BJ (cell line): ENCODE results near the gene TPX2. TPM values are rescaled to one million over a fixed set of nuclear protein-coding genes. Genes with fewer than 3 reads are reported as not detected.

Source experiments
- CTCF ChIA-PET: fragments of 350-600 bp; formaldehyde crosslinking; extraction: SDS; loops from one replicate; lab custom pipeline; 2021; ENCODE audit warnings: antibody characterized with exemption, inconsistent platforms; lab: Yijun Ruan, JAX
- POLR2A ChIA-PET: fragments of 300-600 bp; sonication (Branson Sonifier 250); formaldehyde crosslinking; extraction: SDS; loops from one replicate; lab custom pipeline; 2021; ENCODE audit warnings: antibody characterized with exemption; lab: Charles Lee
- DNase-seq: peaks from one replicate; pipeline ENCODE4 v3.0.0-alpha.2; 2011; ENCODE audit warnings: low read depth
- H3K27me3 ChIP-seq: 2 replicates; pipeline ENCODE4 v1.6.0; 2011; ENCODE audit warnings: low read length; ENCODE audit not compliant: control insufficient read depth, insufficient read depth
- H3K36me3 ChIP-seq: 2 replicates; pipeline ENCODE4 v1.5.1; 2011; ENCODE audit warnings: low read length; ENCODE audit not compliant: control insufficient read depth, insufficient read depth
- H3K4me3 ChIP-seq: 2 replicates; pipeline ENCODE4 v1.5.1; 2011; ENCODE audit warnings: low read depth, mild to moderate bottlenecking, control low read depth, low read length
- polyA plus RNA-seq: library from polyadenylated mRNA; depleted of rRNA; stranded (reverse); fragments of >200 nt; gene quantifications from 2 replicates; pipeline ENCODE4 v1.2.3, GENCODE V29; 2011
- TF ChIP-seq, protein P1 (sequence below): IDR thresholded peaks from 2 replicates; pipeline ENCODE4 v1.5.1; 2011; ENCODE audit warnings: low read depth, mild to moderate bottlenecking, control low read depth, inconsistent platforms, low read length, moderate library complexity; ENCODE audit not compliant: insufficient read depth

TPX2 gene
- polyA plus RNA-seq, 1 experiment: 29.9 TPM

GRCh38 chr20:31711179-31712111 is 27.6 kb upstream of the TPX2 start:
- POLR2A ChIA-PET: no interaction called here
- CTCF ChIA-PET: interaction anchor here (0.6 to 4.3 kb wide), 5 partner anchors 10 to 103 kb away, joined by 3 to 19 read pairs (median 5); partner anchors contain the start of gene BCL2L1
- Histone ChIP-seq H3K27me3 (no peaks in the 10 kb centered on the region), H3K4me3 (no peak overlapping the region), H3K36me3 (peaks cover 5% of the 10 kb centered on the region)
- TF ChIP-seq, protein P1, sequence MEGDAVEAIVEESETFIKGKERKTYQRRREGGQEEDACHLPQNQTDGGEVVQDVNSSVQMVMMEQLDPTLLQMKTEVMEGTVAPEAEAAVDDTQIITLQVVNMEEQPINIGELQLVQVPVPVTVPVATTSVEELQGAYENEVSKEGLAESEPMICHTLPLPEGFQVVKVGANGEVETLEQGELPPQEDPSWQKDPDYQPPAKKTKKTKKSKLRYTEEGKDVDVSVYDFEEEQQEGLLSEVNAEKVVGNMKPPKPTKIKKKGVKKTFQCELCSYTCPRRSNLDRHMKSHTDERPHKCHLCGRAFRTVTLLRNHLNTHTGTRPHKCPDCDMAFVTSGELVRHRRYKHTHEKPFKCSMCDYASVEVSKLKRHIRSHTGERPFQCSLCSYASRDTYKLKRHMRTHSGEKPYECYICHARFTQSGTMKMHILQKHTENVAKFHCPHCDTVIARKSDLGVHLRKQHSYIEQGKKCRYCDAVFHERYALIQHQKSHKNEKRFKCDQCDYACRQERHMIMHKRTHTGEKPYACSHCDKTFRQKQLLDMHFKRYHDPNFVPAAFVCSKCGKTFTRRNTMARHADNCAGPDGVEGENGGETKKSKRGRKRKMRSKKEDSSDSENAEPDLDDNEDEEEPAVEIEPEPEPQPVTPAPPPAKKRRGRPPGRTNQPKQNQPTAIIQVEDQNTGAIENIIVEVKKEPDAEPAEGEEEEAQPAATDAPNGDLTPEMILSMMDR: no peak
- no peak for DNase-seq

DNA sequence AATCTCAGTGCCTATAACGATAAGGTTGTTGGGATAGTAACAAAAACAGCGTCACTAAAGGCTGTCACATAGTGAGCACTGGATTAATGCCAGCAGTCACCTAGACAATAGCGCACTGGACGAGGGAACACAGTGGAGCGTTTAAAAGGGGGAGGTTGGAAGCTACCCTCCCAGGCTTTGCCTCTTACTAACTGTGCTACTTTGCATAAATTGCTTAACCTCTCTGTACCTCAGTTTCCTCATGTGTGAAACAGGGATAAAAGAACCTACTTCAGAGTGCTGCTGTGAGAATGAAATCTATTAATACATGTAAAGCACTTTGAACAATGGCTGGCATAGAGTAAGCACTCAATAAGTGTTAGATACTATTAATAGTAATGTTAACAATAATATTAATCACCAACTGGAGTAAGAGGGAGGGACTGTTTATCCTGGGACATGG is 27.0 kb upstream of the TPX2 start:
- no peak for DNase-seq
- Histone ChIP-seq H3K36me3 (peaks cover 2% of the 10 kb centered on the region; the same call in 1 of the 2 replicates), H3K4me3 (no peak overlapping the region), H3K27me3 (no peaks in the 10 kb centered on the region)
- ChIA-PET CTCF (interaction anchor here (0.6 to 4.3 kb wide), 4 partner anchors 11 to 103 kb away, joined by 3 to 19 read pairs (median 6); no protein-coding TSS in a partner anchor), POLR2A (no interaction called here)
- TF ChIP-seq, protein P1: no peak

DNA sequence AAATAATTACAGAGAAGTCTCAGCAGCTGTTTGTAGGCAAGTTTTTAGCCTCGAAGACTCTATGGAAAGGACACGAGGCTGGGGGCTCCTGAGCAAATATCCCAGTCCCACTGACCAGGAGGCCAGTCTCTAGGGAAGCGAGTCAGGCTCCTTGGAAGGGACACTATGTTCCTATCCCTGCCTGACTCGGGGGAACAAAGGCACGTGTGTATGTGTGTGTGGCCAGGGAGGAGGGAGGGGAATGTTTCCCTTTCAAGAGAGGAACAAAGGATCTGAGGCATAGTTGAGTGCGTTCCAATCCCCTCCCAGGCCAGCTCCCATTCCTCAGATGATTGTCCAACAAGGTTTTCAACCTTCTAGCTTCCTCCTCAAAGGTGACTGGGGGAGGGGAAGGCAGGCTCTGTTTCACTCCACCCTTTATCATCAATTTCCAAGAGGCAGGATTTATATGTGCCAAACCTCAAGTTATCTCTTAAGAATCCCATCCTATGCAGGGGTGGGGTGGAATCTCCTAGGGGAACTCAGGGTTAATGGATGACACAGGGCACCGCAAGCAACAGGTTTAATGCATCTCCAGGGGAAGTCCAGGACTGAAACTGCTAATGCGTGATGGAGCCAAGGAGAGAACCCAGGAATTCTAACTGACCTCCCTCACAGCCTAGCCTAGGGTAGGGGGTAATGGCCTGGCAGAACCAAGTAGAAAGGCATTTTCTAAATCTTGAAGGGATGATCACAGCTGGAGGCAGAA is 26.4 kb upstream of the TPX2 start:
- TF ChIP-seq, protein P1: no peak
- Histone ChIP-seq H3K27me3 (no peaks in the 10 kb centered on the region), H3K36me3 (peaks cover 2% of the 10 kb centered on the region; the same call in 1 of the 2 replicates), H3K4me3 (peak overlapping the region; percentile 22)
- CTCF ChIA-PET: interaction anchor here (0.6 to 4.3 kb wide), 7 partner anchors 11 to 109 kb away, joined by 3 to 19 read pairs (median 4); no protein-coding TSS in a partner anchor
- DNase-seq: no peak
- POLR2A ChIA-PET: interaction anchor here (0.9 kb wide), 1 partner anchor 10 kb away, joined by 3 read pairs; no protein-coding TSS in a partner anchor

DNA sequence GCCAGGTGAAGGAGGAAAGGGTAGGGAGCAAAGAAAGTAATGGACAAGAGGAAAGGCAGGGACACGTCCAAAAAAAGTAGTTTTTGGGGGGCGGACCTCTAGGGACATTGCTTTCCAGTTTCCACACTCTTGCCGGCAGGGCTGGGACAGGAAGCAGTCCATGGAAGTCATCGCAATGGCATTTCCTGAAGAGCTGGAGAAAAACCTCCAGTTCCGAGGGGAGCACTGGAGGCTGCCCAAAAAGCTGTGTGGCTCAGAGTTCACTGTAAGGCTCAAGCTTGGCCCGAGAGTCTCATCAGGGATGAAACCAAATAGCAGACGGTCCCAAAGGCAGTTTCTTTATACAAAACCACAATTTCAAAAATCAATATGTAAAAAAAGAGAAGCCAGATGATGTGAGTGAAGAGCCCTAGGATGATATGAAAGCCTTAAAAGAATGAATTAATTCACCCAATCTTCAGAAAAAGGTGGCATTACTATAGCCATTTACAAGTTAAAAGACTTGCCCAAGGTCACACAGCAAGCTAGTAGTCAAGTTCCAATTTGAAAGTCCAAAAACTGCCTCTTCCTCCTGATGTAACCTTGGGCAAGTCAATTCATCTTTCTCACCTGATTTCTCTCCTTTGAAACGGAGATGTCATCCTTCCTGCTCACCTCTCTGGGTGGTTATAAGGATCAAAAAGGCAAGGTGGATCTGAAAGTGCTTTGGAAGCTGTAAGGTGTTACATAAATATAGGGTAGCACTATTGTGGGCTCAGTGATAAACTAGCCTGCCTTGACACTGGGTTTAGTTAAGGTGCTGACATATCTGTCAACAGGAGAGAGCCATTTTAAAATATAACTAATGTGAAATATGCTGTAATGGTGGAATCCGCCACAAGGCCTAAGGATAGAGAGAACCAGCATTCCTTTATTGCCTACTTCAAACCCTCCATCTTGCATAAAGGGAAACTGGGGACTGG is 25.5 kb upstream of the TPX2 start:
- DNase-seq: peak; percentile 70
- CTCF ChIA-PET: interaction anchor here (1.0 to 4.3 kb wide), 6 partner anchors 9 to 110 kb away, joined by 3 to 19 read pairs (median 4); partner anchors contain the start of gene BCL2L1
- POLR2A ChIA-PET: interaction anchor here (0.6 to 0.9 kb wide), 3 partner anchors 9 to 15 kb away, joined by 3 read pairs; no protein-coding TSS in a partner anchor
- Histone ChIP-seq H3K4me3 (peak overlapping the region; percentile 22), H3K36me3 (peaks cover 2% of the 10 kb centered on the region; the same call in 1 of the 2 replicates), H3K27me3 (no peaks in the 10 kb centered on the region)
- TF ChIP-seq, protein P1: no peak
